Choroid plexus epithelial cell (primary cell): ENCODE measurements around the gene OR10A4.
"Not testable (repeated sequence)": the region's sequence is repeated elsewhere in the genome, so short reads cannot be mapped to it uniquely, and the experiment has no call there.

Source experiments
- DNase-seq: peaks from one replicate; pipeline ENCODE4 v3.0.0-alpha.2; 2010; ENCODE audit warnings: low read depth
- H3K4me3 ChIP-seq: 2 replicates; pipeline ENCODE4 v1.5.1; 2011; ENCODE audit warnings: low read depth, mild to moderate bottlenecking, control low read depth, low read length, moderate library complexity
- TF ChIP-seq, protein P1 (sequence below): conservative IDR thresholded peaks from 2 replicates; pipeline ENCODE4 v1.5.1; 2011; ENCODE audit warnings: low read depth, mild to moderate bottlenecking, control low read depth, inconsistent platforms, low read length, moderate library complexity

Gene OR10A4

DNA sequence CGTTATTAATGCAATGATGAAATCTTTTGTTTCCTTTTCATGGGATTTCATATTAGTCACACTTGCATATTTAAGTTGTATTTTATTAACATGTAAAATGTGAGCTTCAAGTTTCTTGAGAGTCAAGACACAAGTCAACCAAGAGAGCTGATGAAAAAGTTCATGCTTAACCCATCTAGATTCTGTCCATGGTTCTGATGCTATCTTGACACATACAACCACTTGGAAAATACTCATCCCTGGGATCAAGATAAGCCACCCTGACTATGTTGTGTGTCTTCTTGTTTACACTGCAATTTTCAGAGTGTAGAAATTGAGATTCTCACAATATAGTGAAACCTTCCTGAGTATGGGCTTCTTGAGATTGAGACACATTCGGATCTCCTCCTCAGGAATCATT lies 664 bp upstream of the OR10A4 start:
- no peak for DNase-seq
- no peak overlapping the region for H3K4me3 ChIP-seq
- TF ChIP-seq, protein P1, sequence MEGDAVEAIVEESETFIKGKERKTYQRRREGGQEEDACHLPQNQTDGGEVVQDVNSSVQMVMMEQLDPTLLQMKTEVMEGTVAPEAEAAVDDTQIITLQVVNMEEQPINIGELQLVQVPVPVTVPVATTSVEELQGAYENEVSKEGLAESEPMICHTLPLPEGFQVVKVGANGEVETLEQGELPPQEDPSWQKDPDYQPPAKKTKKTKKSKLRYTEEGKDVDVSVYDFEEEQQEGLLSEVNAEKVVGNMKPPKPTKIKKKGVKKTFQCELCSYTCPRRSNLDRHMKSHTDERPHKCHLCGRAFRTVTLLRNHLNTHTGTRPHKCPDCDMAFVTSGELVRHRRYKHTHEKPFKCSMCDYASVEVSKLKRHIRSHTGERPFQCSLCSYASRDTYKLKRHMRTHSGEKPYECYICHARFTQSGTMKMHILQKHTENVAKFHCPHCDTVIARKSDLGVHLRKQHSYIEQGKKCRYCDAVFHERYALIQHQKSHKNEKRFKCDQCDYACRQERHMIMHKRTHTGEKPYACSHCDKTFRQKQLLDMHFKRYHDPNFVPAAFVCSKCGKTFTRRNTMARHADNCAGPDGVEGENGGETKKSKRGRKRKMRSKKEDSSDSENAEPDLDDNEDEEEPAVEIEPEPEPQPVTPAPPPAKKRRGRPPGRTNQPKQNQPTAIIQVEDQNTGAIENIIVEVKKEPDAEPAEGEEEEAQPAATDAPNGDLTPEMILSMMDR = no peak

DNA sequence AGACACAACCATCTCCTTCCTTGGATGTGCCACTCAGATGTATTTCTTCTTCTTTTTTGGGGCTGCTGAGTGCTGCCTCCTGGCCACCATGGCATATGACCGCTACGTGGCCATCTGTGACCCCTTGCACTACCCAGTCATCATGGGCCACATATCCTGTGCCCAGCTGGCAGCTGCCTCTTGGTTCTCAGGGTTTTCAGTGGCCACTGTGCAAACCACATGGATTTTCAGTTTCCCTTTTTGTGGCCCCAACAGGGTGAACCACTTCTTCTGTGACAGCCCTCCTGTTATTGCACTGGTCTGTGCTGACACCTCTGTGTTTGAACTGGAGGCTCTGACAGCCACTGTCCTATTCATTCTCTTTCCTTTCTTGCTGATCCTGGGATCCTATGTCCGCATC lies 489 bp downstream of the OR10A4 start:
- TF ChIP-seq, protein P1 = no peak
- no peak overlapping the region for H3K4me3 ChIP-seq
- no peak for DNase-seq

DNA sequence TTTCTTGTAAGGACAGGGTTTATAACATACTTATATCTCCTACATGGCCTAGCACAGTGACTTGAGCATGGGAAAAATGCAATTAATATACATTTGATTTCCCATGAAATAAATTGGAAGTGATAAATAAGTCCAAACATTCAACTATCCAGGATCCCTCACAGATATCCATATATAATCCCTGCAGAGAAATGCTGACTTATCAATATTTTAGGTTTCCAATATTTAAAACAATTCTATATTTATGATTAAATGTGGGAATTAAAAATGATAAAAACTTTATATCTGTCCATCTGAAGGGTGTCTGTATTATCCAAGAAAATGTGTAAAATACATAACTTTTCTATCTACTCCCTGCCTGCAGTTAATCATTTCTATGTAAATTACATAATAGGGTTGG lies 6.3 kb downstream of the OR10A4 start:
- no peak for DNase-seq
- TF ChIP-seq, protein P1 = no peak

DNA sequence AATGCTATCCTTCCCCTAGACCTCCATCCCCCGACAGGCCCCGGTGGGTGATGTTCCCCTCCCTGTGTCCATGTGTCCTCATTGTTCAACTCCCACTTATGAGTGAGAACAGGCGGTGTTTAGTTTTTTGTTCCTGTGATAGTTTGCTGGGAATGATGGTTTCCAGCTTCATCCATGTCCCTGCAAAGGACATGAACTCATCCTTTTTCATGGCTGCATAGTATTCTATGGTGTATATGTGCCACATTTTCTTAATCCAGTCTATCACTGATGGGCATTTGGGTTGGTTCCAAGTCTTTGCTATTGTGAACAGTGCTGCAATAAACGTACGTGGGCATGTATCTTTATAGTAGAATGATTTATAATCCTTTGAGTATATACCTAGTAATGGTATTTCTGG lies 11.3 kb downstream of the OR10A4 start:
- not testable (repeated sequence) for DNase-seq, H3K4me3 ChIP-seq

More for the DNA sequence above, 6.3 kb downstream of the OR10A4 start:
- H3K4me3 ChIP-seq = no peak overlapping the region

DNA sequence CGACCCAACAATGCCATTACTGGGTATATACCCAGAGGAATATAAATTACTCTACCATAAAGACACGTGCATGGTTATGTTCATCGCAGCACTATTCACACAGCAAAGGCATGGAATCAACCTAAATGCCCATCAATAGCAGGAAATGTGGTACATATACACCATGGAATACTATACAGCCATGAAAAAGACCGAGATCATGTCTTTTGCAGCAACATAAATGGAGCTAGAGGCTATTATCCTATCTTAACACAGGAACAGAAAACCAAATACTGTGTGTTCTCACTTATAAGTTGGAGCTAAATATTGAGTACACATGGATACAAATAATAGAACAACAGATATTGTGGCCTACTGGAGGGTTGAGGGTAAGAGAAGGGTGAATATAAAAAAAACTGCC lies 12.4 kb downstream of the OR10A4 start:
- TF ChIP-seq, protein P1 = no peak
- no peak overlapping the region for H3K4me3 ChIP-seq
- DNase-seq = no peak

DNA sequence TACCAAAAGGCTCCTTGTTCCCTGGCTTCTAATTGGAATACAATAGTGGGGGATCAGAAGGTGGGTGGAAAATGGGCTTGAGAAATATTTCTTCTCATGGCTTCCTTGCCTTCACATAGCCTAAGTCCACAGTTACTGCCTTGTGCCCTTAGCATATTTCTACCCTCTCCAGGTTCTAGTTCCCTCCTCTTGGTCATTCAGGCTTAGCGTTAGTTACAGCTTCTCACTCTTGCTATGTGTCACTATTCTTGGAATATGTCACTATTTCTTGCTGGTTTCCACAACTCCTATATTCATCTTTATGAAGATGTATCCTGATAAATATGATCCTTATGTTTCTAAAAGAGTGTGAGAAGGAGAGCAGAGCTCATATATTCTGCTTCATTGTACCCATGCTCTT lies 13.4 kb downstream of the OR10A4 start:
- DNase-seq = no peak
- TF ChIP-seq, protein P1 = no peak
- no peak overlapping the region for H3K4me3 ChIP-seq

DNA sequence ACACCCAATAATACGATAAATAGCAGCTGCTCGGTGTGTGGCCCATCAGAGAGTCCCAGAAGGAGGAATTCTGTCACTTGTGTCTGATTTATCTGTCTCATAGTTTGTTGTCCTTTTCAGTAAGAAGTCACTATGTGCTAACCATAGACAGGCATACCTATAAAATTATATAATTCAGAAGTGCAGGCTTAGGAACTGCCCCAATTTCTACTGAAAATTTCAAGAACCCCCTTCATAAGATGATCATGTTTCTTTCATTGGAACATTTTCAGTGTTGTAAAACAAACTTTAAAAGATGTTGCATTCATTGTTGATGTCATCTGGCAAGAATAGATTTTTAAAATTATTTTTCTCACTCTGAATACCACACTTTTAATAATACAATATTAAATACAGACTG lies 16.0 kb downstream of the OR10A4 start, which contains the start of gene OR2D2:
Gene OR2D2 (minus strand): TSS at position 101 of the 400 bp plus-strand sequence. CDS start 0 bp downstream, at position 101.
- TF ChIP-seq, protein P1 = no peak
- no peak within 1 kb of the TSS for H3K4me3 ChIP-seq
- DNase-seq = no peak

DNA sequence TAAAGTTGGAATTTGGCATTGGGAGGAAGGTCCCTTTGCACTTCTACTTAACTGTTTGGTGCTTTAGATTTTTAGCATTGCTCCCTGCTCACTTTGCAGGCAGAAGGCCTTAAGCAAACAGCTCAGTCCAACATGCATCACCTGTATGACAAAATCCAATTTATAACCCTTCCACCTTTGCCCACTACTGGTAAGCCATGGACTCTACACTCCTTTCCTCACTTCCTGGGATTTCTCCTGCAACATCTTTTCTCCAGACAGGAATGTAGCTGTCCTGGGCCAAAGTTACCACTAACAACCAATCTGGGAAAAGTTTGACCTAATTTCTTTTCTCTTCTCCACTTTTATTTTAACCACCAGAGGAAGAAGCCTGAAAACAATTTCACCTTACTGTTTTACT lies 17.7 kb downstream of the OR10A4 start:
- TF ChIP-seq, protein P1 = no peak
- H3K4me3 ChIP-seq = no peak overlapping the region
- DNase-seq = no peak
